ENCODE measurements around the gene FAM3D.

GRCh38 chr3:58692484-58692883, 25.9 kb upstream of the FAM3D start:
- TF ChIP-seq CTCF (IDR thresholded peaks at IDR 0.05) (no peak), POLR2A (IDR thresholded peaks at IDR 0.05) (no peak)

Data from adrenal gland (tissue), 5 donors.